Tibial nerve (tissue), 3 donors: Measurements from ENCODE around the gene BNC2.

Experiments
- POLR2A ChIP-seq, 2 donors: fragments of 450-650 bp; IDR thresholded peaks; one replicate each; pipeline ENCODE4 v1.6.1; 2017; ENCODE audit warnings: antibody characterized with exemption in 2 of 2, mild to moderate bottlenecking in 2 of 2, moderate library complexity in 2 of 2
- TF ChIP-seq, protein P1 (sequence below), 5 experiments: fragments of 200-600 bp in 3 of 5; fragments of 450-650 bp in 2 of 5; sonication (generic) in 3 of 5; IDR thresholded peaks; one replicate each; pipeline ENCODE4 v1.5.1; 2016 to 2019; ENCODE audit warnings: antibody characterized with exemption in 5 of 5, mild to moderate bottlenecking in 3 of 5, moderate library complexity in 2 of 5

GRCh38 chr9:16369427-16369826 is 501.0 kb downstream of the BNC2 start:
- TF ChIP-seq, protein P1, sequence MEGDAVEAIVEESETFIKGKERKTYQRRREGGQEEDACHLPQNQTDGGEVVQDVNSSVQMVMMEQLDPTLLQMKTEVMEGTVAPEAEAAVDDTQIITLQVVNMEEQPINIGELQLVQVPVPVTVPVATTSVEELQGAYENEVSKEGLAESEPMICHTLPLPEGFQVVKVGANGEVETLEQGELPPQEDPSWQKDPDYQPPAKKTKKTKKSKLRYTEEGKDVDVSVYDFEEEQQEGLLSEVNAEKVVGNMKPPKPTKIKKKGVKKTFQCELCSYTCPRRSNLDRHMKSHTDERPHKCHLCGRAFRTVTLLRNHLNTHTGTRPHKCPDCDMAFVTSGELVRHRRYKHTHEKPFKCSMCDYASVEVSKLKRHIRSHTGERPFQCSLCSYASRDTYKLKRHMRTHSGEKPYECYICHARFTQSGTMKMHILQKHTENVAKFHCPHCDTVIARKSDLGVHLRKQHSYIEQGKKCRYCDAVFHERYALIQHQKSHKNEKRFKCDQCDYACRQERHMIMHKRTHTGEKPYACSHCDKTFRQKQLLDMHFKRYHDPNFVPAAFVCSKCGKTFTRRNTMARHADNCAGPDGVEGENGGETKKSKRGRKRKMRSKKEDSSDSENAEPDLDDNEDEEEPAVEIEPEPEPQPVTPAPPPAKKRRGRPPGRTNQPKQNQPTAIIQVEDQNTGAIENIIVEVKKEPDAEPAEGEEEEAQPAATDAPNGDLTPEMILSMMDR (IDR thresholded peaks at IDR 0.05), result no peak
- TF ChIP-seq POLR2A (IDR thresholded peaks at IDR 0.05), result no peak
